ENCODE results near the gene REXO1.

The REXO1 gene

DNA sequence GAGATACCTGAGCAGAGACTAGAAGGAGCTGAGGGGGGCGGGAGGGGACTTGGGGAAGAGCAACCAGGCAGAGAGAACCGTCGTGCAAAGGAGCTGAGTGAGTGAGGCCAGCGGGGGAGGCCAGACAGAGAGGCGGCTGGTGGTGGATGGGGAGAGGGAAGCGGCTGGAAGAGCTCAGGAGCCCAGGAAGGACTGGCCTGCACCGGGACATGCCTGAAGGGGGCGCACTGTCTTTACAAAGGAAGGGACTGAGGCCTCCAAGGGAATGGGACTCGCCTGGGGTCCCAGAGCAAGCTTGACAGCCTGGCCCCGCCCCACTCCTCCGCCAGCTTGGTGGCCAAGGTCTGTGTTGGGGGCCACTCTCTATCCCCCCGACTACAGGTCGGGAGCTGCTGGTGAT, 80.0 kb downstream of the REXO1 start:
- Histone ChIP-seq H3K79me2 (ENCODE audit: control insufficient read depth, insufficient read depth, low read length, unreplicated experiment) (no peaks in the 10 kb centered on the region), H3K27me3 (ENCODE audit: insufficient read depth, low read length) (peaks cover 48% of the 10 kb centered on the region), H3K4me3 (ENCODE audit: low read depth, low read length) (no peak overlapping the region)

GRCh38 chr19:1767464-1767933, 80.8 kb downstream of the REXO1 start:
- H3K27ac ChIP-seq (ENCODE audit: low read depth, low read length) = no peak overlapping the region
- H3K27me3 ChIP-seq (ENCODE audit: insufficient read depth, low read length) = peaks cover 50% of the 10 kb centered on the region
- no peak overlapping the region for H3K4me3 ChIP-seq (ENCODE audit: low read depth, low read length)

More for the DNA sequence above, 80.0 kb downstream of the REXO1 start:
- Histone ChIP-seq H3K36me3 (ENCODE audit: insufficient read depth, low read length) (no peaks in the 10 kb centered on the region), H3K27ac (ENCODE audit: low read depth, low read length) (no peak overlapping the region), H2AFZ (ENCODE audit: low read length, unreplicated experiment) (no peak overlapping the region), H3K4me1 (ENCODE audit: control insufficient read depth, insufficient read depth, low read length, unreplicated experiment) (no peaks in the 10 kb centered on the region)

DNA sequence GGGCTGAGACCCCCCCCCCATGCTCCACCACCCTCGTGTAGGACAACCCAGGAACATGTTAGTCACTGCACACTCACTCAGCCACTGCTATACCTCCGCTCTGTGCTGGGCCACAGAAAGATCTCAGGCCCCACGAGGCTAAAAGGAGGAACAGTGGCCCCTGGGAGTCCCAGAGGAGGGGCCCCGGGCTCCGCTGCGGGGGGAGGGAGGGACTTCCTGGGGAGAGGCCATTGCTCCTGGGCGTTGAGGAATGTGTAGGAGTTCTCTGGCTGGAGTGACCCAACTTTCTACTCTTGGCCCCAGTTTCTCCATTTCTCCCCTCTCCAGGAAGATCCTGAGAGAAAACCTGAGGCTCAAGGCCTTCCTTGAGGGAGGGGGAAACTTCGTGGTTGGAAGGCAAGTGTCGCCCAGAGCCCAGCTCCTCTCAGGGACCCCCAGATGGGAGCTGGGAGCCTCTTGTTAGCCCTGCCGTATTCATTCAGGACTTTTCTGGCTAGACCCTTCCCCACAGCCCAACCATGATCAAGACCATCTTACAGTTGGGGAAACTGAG, 81.4 kb downstream of the REXO1 start:
- Histone ChIP-seq H3K27me3 (ENCODE audit: insufficient read depth, low read length) (peaks cover 57% of the 10 kb centered on the region), H3K79me2 (ENCODE audit: control insufficient read depth, insufficient read depth, low read length, unreplicated experiment) (no peaks in the 10 kb centered on the region), H3K4me1 (ENCODE audit: control insufficient read depth, insufficient read depth, low read length, unreplicated experiment) (no peaks in the 10 kb centered on the region)

More at GRCh38 chr19:1767464-1767933, 80.8 kb downstream of the REXO1 start:
- H2AFZ ChIP-seq (ENCODE audit: low read length, unreplicated experiment) = no peak overlapping the region
- no peaks in the 10 kb centered on the region for H3K79me2 ChIP-seq (ENCODE audit: control insufficient read depth, insufficient read depth, low read length, unreplicated experiment)
- no peaks in the 10 kb centered on the region for H3K36me3 ChIP-seq (ENCODE audit: insufficient read depth, low read length)
- no peaks in the 10 kb centered on the region for H3K4me1 ChIP-seq (ENCODE audit: control insufficient read depth, insufficient read depth, low read length, unreplicated experiment)

GRCh38 chr19:1765904-1766799, 82.1 kb downstream of the REXO1 start:
- H3K36me3 ChIP-seq (ENCODE audit: insufficient read depth, low read length) = no peaks in the 10 kb centered on the region
- H3K27ac ChIP-seq (ENCODE audit: low read depth, low read length) = no peak overlapping the region
- no peak overlapping the region for H2AFZ ChIP-seq (ENCODE audit: low read length, unreplicated experiment)
- no peaks in the 10 kb centered on the region for H3K79me2 ChIP-seq (ENCODE audit: control insufficient read depth, insufficient read depth, low read length, unreplicated experiment)
- H3K4me1 ChIP-seq (ENCODE audit: control insufficient read depth, insufficient read depth, low read length, unreplicated experiment) = no peaks in the 10 kb centered on the region
- peaks cover 64% of the 10 kb centered on the region for H3K27me3 ChIP-seq (ENCODE audit: insufficient read depth, low read length)
- H3K4me3 ChIP-seq (ENCODE audit: low read depth, low read length) = no peak overlapping the region

More for the DNA sequence above, 81.4 kb downstream of the REXO1 start:
- H3K4me3 ChIP-seq (ENCODE audit: low read depth, low read length) = no peak overlapping the region
- H3K27ac ChIP-seq (ENCODE audit: low read depth, low read length) = no peak overlapping the region
- no peak overlapping the region for H2AFZ ChIP-seq (ENCODE audit: low read length, unreplicated experiment)
- no peaks in the 10 kb centered on the region for H3K36me3 ChIP-seq (ENCODE audit: insufficient read depth, low read length)
